Retinal pigment epithelial cell (primary cell): ENCODE results near the gene CHD2.

ENCODE experiments used
- DNase-seq: peaks from one replicate; pipeline ENCODE4 v3.0.0-alpha.2; 2010; ENCODE audit warnings: low read depth
- H3K4me3 ChIP-seq: 2 replicates; pipeline ENCODE4 v1.5.1; 2011; ENCODE audit warnings: mild to moderate bottlenecking, low read length, control low read depth, moderate library complexity
- TF ChIP-seq, protein P1 (sequence below): conservative IDR thresholded peaks from 2 replicates; pipeline ENCODE4 v1.5.1; 2011; ENCODE audit warnings: low read depth, low read length, control low read depth, inconsistent platforms

Gene CHD2

DNA sequence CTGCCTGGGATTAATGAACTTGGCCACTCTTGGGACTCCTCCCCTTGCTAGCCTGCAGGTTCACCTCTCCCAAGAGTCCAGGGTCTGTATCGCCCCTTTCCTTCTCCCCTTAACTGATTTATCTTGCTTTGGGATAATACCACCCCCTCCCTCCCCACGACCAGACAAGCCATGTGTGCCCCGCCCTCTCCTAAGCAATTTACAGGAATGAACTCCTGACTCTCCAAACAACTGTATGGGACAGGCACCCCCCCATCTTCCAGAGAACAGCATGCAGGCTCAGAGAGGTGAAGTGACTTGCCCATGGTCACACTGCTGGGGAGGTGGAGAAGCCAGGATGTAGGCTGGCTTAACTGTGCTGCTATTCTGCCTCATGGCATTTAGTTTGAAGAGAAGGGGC, 142.1 kb downstream of the CHD2 start:
- H3K4me3 ChIP-seq = no peak overlapping the region
- DNase-seq = no peak
- TF ChIP-seq, protein P1, sequence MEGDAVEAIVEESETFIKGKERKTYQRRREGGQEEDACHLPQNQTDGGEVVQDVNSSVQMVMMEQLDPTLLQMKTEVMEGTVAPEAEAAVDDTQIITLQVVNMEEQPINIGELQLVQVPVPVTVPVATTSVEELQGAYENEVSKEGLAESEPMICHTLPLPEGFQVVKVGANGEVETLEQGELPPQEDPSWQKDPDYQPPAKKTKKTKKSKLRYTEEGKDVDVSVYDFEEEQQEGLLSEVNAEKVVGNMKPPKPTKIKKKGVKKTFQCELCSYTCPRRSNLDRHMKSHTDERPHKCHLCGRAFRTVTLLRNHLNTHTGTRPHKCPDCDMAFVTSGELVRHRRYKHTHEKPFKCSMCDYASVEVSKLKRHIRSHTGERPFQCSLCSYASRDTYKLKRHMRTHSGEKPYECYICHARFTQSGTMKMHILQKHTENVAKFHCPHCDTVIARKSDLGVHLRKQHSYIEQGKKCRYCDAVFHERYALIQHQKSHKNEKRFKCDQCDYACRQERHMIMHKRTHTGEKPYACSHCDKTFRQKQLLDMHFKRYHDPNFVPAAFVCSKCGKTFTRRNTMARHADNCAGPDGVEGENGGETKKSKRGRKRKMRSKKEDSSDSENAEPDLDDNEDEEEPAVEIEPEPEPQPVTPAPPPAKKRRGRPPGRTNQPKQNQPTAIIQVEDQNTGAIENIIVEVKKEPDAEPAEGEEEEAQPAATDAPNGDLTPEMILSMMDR = no peak

DNA sequence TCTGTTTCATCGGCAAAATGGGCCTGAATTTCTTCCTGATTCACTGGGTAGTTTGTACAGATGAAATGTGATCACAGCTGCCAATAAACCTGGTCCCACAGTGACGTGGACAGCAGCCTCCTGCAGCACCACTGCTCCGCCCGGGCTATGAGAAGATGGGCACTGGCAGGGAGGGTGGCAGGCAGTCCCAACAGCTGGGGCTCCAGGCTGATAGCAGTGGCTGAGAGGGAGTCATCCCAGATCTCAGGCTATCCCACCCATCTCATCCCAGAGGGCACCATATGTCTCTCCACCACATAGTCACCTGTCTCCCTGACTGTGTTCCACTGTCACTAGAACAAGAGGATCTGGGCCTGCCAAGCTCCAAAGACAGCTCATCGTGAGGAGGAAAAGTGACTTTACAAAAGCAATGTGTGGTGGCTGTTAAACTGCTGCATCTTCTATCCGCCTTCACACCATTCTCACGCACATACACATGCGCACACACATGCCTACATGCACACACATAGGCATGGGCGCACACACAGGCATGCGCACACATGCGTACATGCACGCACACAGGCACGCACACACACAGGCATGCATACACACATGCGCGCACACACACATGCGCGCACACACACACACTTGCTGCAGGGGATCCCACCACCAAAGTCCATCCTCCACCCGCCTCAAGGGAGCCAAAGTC, 142.7 kb downstream of the CHD2 start:
- TF ChIP-seq, protein P1 = no peak
- no peak for DNase-seq
- H3K4me3 ChIP-seq = no peak overlapping the region

DNA sequence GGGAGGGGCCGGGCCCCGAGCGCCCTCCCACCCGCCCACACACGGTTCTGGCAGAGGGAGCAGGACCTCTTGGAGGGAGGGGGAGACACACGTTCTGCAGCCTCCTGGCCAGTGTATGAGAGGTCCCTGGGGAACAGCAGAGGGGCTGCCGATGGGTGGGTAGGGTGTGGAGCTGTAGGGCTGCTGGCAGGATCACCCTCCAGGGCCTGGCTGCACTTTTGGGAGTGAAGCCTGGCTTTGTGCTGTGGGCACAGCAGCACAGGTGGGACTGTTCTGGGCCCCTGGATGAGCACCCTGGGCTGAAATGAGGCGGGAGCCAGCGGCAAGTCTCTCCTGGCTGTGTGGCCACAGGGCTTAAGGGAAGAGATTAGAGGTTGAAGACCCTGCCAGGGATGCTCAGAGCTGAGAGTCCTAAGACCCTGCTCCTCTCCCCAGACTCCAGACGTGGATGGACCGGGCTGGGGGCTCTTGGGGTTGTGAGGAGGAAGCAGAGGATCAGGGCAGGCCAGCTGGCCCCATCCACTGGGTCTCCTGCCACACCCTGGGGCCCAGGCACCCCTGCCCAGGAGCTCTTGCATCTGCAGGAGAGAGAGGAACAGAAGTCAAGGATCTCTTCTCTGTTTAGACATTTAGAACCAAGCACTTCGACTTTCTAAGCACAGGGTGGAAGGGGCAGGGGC, 143.6 kb downstream of the CHD2 start:
- TF ChIP-seq, protein P1 = no peak
- H3K4me3 ChIP-seq = no peak overlapping the region
- DNase-seq = no peak

DNA sequence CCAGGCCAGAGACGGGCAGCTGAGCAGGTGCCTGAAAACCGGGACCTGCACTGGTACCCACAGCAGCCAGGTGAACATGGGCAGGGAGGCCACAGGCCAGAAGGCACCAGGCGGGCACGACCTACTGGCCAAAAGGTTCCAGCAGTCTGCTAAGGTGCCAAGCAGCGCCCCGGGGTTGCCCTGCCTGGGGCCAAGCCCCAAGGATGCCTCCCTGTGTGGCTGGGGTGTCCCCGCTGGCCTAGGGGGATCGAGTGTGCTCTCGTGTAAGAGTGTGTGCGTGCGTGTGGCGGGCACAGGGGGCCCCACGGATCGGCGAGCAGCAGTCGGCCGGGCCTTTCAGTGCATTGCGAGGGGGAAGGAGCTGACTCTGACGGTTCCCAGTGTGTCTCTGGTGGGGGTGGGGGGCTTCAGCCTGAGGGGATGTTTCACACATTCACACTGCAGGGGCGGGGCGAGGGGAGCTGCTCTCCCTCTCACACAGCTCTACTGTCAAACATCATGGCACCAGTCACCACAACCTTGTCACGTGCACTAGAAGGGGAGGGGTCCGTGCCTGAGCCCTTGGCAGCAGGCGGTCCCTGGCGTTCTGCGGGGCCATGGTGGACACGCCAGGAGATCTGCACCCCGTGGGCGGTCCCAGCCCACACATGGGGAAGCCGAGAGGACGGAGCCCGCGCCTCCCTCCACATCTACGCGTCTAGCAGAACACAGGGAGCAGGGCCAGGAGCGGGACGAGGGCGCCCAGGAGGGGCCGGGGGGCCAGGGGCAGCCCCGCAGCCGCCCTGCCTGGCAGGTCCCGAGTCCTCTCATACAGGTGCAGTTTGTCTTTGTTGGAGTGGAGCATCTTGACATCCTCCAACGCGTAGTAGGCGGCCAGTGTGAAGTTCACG, 144.4 kb downstream of the CHD2 start:
- DNase-seq = no peak
- no peak overlapping the region for H3K4me3 ChIP-seq
- TF ChIP-seq, protein P1 = no peak

DNA sequence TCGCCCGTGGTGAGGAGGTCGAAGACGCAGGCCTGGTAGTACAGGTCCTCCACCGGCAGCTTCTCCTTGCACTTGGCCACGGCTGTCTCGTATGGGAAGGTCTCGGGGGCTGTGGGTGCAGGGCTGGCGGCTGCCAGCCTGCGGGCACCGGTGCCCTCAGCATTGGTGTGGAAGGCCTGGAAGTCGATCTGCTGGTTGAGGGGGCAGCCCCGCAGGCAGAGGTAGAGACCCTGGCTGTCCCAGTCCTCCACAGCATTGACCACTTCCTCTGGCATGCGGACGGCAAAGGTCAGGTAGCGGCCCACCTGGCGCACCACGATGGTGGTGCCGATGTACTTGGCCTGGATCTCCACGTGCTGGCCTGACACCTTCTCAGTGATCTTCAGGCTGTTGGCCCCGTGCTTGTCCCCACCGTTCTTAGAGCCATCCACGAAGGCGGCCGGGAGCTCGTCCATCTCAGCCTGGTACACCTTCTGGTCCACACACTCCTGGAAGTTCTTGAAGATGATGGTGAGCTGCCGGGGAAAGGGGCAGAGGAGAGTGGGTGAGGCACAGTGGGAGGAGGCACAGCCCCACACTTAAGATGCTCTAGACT, 145.2 kb downstream of the CHD2 start:
- DNase-seq = no peak
- TF ChIP-seq, protein P1 = no peak
- no peak overlapping the region for H3K4me3 ChIP-seq

DNA sequence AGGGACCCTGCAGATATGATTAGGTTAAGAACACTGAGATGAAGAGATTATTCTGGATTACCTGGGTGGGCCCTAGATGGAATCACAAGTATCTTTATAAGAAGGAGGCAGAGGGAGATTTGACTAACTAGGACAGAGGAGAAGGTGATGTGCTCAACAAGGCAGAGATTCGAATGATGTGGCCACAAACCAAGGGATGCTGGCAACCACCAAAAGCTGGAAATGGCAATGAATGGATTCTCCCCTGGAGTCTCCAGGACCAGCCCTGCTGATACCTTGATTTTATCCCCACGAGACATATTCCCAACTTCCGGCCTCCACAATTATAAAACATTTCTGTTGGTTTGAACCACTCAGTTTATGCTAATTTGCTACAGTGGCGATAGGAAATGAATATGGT, 146.0 kb downstream of the CHD2 start:
- TF ChIP-seq, protein P1 = no peak
- no peak overlapping the region for H3K4me3 ChIP-seq
- DNase-seq = no peak
